Measurements from ENCODE around the gene VTA1. TPM values are rescaled to one million over a fixed set of nuclear protein-coding genes. Genes with fewer than 3 reads are reported as not detected.

VTA1 gene
- total RNA-seq, 2 donors from 2014 or later: 17.0 to 17.2 TPM

DNA sequence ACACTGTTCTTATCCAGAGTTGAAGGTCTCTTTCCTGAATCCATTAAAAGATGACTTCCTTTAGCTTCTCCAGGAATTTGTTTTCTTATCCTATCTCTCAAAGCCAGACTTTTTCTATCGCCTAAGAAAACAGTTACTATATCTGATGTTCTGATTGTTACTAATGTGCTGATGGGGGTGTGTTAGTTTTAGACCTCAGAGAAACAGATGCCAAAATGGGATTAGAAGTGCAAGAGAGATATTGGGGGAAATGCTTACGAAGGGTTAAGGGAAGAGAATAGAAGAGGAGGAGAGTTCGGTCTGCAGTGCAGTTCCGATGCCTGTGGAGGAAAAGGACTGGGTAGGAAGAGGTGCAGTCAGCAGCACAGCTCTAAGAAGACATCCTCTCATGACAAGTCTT, 119.0 kb downstream of the VTA1 start:
- Mint-ChIP-seq H3K36me3 (ENCODE audit: low read depth) (no peaks in the 10 kb centered on the region), H3K27me3 (peaks cover 15% of the 10 kb centered on the region), H3K4me1 (no peaks in the 10 kb centered on the region), H3K4me3 (no peak overlapping the region), H3K27ac (no peak overlapping the region)
- no peak for DNase-seq
- no peaks in the 10 kb centered on the region for H3K9me3 ChIP-seq (ENCODE audit: control insufficient read depth, low read length, poor library complexity, severe bottlenecking)
- ATAC-seq: no peak

DNA sequence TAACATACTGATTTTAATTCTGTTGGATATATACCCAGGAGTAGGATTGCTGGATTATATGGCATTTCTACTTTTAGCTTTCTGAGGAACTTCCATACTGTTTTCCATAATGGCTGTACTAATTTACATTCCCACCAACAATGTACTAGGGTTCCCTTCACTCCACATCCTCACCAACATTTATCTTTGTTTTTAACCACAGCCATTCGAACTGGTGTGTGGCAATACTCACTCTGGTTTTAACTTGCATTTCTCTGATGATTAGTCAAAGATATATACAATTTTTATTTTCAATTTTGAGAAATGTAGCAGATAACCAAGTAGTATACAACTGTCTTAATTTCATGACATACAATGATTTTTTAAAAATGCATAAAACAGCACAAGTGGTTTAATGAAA, 124.4 kb downstream of the VTA1 start:
- DNase-seq: no peak
- no peaks in the 10 kb centered on the region for H3K9me3 ChIP-seq (ENCODE audit: control insufficient read depth, low read length, poor library complexity, severe bottlenecking)
- no peak overlapping the region for H3K27ac Mint-ChIP-seq
- peaks cover 40% of the 10 kb centered on the region for H3K27me3 Mint-ChIP-seq
- no peak overlapping the region for H3K4me3 Mint-ChIP-seq
- H3K4me1 Mint-ChIP-seq: peaks cover 2% of the 10 kb centered on the region
- ATAC-seq: no peak
- H3K36me3 Mint-ChIP-seq (ENCODE audit: low read depth): peaks cover 2% of the 10 kb centered on the region

Other genes starting within 250 kb of the VTA1 start
- not detected for gene GJE1, start 14.3 kb upstream of the VTA1 start, total RNA-seq
- gene NMBR, start 141 bp upstream of the VTA1 start, total RNA-seq: not detected
- gene ADGRG6, start 154.7 kb downstream of the VTA1 start, total RNA-seq: under 1 TPM; 0.18 to 0.25 TPM